SK-N-MC (cell line): ENCODE results near the gene TESK1.

Experiments used
- EZH2 ChIP-seq: fragments of 200-600 bp; sonication (generic); IDR thresholded peaks from one replicate; pipeline ENCODE4 v1.6.1; 2017; ENCODE audit warnings: antibody characterized with exemption
- POLR2AphosphoS5 ChIP-seq: IDR thresholded peaks from 2 replicates; pipeline ENCODE4 v1.6.1; 2012; ENCODE audit warnings: mild to moderate bottlenecking, low read depth, low read length, borderline replicate concordance

DNA sequence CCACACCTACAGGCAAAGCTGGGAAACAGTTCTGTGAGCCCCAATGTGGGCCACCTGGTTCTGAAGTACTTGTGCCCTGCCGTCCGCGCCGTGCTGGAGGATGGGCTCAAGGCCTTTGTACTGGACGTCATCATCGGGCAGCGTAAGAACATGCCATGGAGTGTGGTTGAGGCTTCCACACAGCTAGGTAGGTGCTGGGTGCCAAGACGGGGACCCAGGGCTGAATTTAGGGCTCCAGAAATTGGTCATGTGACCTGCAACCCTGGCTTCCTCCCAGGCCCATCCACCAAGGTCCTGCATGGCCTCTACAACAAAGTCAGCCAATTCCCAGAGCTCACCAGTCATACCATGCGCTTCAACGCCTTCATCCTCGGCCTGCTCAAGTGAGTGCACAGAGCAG lies 46.9 kb upstream of the TESK1 start:
- TF ChIP-seq POLR2AphosphoS5 (no peak), EZH2 (no peak)
